ENCODE results near the gene UGT1A3. TPM values are rescaled to one million over a fixed set of nuclear protein-coding genes. Genes with fewer than 3 reads are reported as not detected.

UGT1A3 gene
- total RNA-seq, 2 donors from 2014 or later, result not detected

- TF ChIP-seq CTCF (IDR thresholded peaks at IDR 0.05), result no peak
- no peaks in the 10 kb centered on the region for H3K36me3 ChIP-seq
- DNase-seq (ENCODE audit: low spot score), result no peak
- H3K27me3 ChIP-seq, result no peaks in the 10 kb centered on the region
- H3K4me1 ChIP-seq, result no peaks in the 10 kb centered on the region
- no peak overlapping the region for H3K4me3 ChIP-seq
- no peak overlapping the region for H3K27ac ChIP-seq
- H3K9me3 ChIP-seq, result peaks cover 0 to 10% of the 10 kb centered on the region in 2 donors
Observed at GRCh38 chr2:233817361-233817911, 88.6 kb downstream of the UGT1A3 start.

GRCh38 chr2:233817995-233818638, 89.3 kb downstream of the UGT1A3 start:
- Histone ChIP-seq H3K4me1 (no peaks in the 10 kb centered on the region), H3K4me3 (no peak overlapping the region), H3K27ac (no peak overlapping the region), H3K9me3 (peaks cover 0 to 10% of the 10 kb centered on the region in 2 donors), H3K27me3 (no peaks in the 10 kb centered on the region), H3K36me3 (no peaks in the 10 kb centered on the region)
- DNase-seq (ENCODE audit: low spot score), result no peak
- no peak for TF ChIP-seq CTCF (IDR thresholded peaks at IDR 0.05)

- Histone ChIP-seq H3K4me3 (no peak overlapping the region), H3K4me1 (no peaks in the 10 kb centered on the region), H3K27me3 (no peaks in the 10 kb centered on the region), H3K9me3 (peaks cover 0 to 10% of the 10 kb centered on the region in 2 donors), H3K27ac (no peak overlapping the region), H3K36me3 (no peaks in the 10 kb centered on the region)
- no peak for TF ChIP-seq CTCF (IDR thresholded peaks at IDR 0.05)
- DNase-seq (ENCODE audit: low spot score), result no peak
Observed at GRCh38 chr2:233818639-233819621, 90.1 kb downstream of the UGT1A3 start.

- no peaks in the 10 kb centered on the region for H3K36me3 ChIP-seq
- peaks cover 0 to 10% of the 10 kb centered on the region in 2 donors for H3K9me3 ChIP-seq
- no peak overlapping the region for H3K27ac ChIP-seq
- no peak overlapping the region for H3K4me3 ChIP-seq
- no peaks in the 10 kb centered on the region for H3K4me1 ChIP-seq
- no peak for DNase-seq (ENCODE audit: low spot score)
- TF ChIP-seq CTCF (IDR thresholded peaks at IDR 0.05), result no peak
- H3K27me3 ChIP-seq, result no peaks in the 10 kb centered on the region
Observed at GRCh38 chr2:233819884-233820773, 91.3 kb downstream of the UGT1A3 start.

GRCh38 chr2:233820774-233821105, 91.9 kb downstream of the UGT1A3 start:
- no peak for DNase-seq (ENCODE audit: low spot score)
- no peak for TF ChIP-seq CTCF (IDR thresholded peaks at IDR 0.05)
- Histone ChIP-seq H3K4me1 (no peaks in the 10 kb centered on the region), H3K4me3 (no peak overlapping the region), H3K27ac (no peak overlapping the region), H3K9me3 (peaks cover 0 to 10% of the 10 kb centered on the region in 2 donors), H3K27me3 (no peaks in the 10 kb centered on the region), H3K36me3 (no peaks in the 10 kb centered on the region)

Measured in right atrium auricular region (tissue), 2 donors.